A673 (cell line): ENCODE data around the gene PLCL1.

Experiments used
- CTCF ChIP-seq: fragments of 300-800, 200-600 bp; sonication (generic); conservative IDR thresholded peaks from 2 replicates; pipeline ENCODE4 v1.5.1; 2017; ENCODE audit warnings: low read depth, mild to moderate bottlenecking, antibody characterized with exemption, low read length, moderate library complexity, mixed read lengths
- EZH2 ChIP-seq: fragments of 200-600 bp; sonication (generic); IDR thresholded peaks from 2 replicates; pipeline ENCODE4 v1.6.1; 2017; ENCODE audit warnings: borderline replicate concordance, low read depth, mild to moderate bottlenecking, mixed read lengths, antibody characterized with exemption, low read length; ENCODE audit not compliant: poor library complexity, severe bottlenecking

DNA sequence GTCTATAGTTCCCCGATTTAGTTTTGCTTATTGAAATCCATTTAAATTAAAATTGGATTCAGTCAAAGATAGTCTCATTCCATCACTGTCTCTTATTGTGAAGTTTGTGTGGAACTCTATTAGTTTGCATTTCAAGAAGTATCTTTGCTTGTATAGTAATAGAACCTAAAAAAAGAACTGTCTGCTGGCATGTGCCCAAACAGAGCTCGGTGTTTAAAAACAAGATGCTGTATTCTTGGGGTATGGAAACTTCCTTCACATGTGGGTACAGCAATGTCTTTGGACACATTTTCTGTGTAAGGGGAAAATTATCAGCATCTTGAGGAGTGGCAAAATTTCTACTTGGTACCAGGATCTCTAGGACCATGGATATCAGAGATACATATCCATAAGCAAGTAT is 292.6 kb downstream of the PLCL1 start:
- TF ChIP-seq CTCF, result no peak
- no peak for TF ChIP-seq EZH2
